Heart left ventricle (tissue), 16 donors: ENCODE results near the gene SEC14L6. TPM values are rescaled to one million over a fixed set of nuclear protein-coding genes. Genes with fewer than 3 reads are reported as not detected.

Experiments
- ATAC-seq, 4 donors: fragments of 200-7000 bp; cut with Tn5 transposase; one replicate each; pipeline ENCODE4 v1.9.1; 2020 to 2022; ENCODE audit warnings: moderate library complexity in 4 of 4, mild to moderate bottlenecking in 3 of 4, moderate number of reproducible peaks in 1 of 4
- DNase-seq, 5 donors: peaks; one replicate each; pipeline ENCODE4 v3.0.0-alpha.2; 2020
- H3K27ac ChIP-seq, 12 donors: fragments of 200-600 bp; sonication (generic) in 4 of 12; one replicate each; pipeline versions ENCODE4 v1.5.0 to v1.8.0; 2016 to 2022; ENCODE audit warnings: mild to moderate bottlenecking in 2 of 12
- H3K27me3 ChIP-seq, 9 donors: fragments of 200-600 bp; sonication (generic) in 2 of 9; one replicate each; pipeline versions ENCODE4 v1.5.1 to v1.8.0; 2016 to 2022; ENCODE audit warnings: mild to moderate bottlenecking in 3 of 9
- H3K36me3 ChIP-seq, 9 donors: fragments of 200-600 bp; sonication (generic) in 2 of 9; one replicate each; pipeline versions ENCODE4 v1.5.0 to v1.8.0; 2018 to 2022; ENCODE audit warnings: mild to moderate bottlenecking in 2 of 9
- H3K4me1 ChIP-seq, 12 donors: fragments of 200-600 bp; sonication (generic) in 4 of 12; one replicate each; pipeline versions ENCODE4 v1.5.0 to v1.8.0; 2016 to 2022; ENCODE audit warnings: mild to moderate bottlenecking in 3 of 12
- H3K4me3 ChIP-seq, 12 donors: fragments of 200-600 bp; sonication (generic) in 4 of 12; one replicate each; pipeline versions ENCODE4 v1.5.0 to v1.8.0; 2017 to 2022; ENCODE audit warnings: mild to moderate bottlenecking in 9 of 12, moderate library complexity in 4 of 12
- H3K9me3 ChIP-seq, 12 donors: fragments of 200-600 bp; sonication (generic) in 4 of 12; one replicate each; pipeline versions ENCODE4 v1.5.0 to v1.8.0; 2016 to 2022; ENCODE audit warnings: mild to moderate bottlenecking in 1 of 12
- CTCF ChIP-seq, 12 donors: fragments of 200-600 bp; sonication (generic) in 4 of 12; IDR thresholded peaks; one replicate each; pipeline versions ENCODE4 v1.5.0 to v1.8.0; 2018 to 2022; ENCODE audit warnings: antibody characterized with exemption in 12 of 12, mild to moderate bottlenecking in 5 of 12
- POLR2A ChIP-seq, 2 donors: fragments of 450-650 bp; IDR thresholded peaks; one replicate each; pipeline ENCODE4 v1.6.1; 2017; ENCODE audit warnings: antibody characterized with exemption in 2 of 2, mild to moderate bottlenecking in 2 of 2, moderate library complexity in 2 of 2
- WGBS, 4 donors: extraction: QIAGEN DNeasy Blood & Tissue Kit in 2 of 4; methylation state at CpG; one replicate each; pipeline versions ENCODE4 v1.1.5 to v1.1.7; 2013 to 2018; 5-methylcytosine and 5-hydroxymethylcytosine counted together
- intact Hi-C, 10 donors: fragments of 100-400 bp; cut with DNase I; formaldehyde crosslinking; loops; one replicate each; pipeline versions ENCODE4 v1.11.1 to v1.14.2; 2022
- polyA plus RNA-seq, 2 donors: library from polyadenylated mRNA; stranded (reverse); fragments of 200-250 nt; gene quantifications; one replicate each; pipeline ENCODE4 v1.2.3, GENCODE V29; 2013
- total RNA-seq, 9 donors: library from RNA; depleted of rRNA in 2 of 9; stranded (reverse); fragments of >200 nt in 2 of 9; fragmentation: NEBNext Ultra II Directional in 3 of 9; extraction: Animal tissue kit (Norgen Biotek cat#: 25700) in 3 of 9; gene quantifications; one replicate each; pipeline versions ENCODE4 v1.1.0 to v1.2.4, GENCODE V29; 2016 to 2023
- donor health status: ischemic (EF 13 %, LVEDD 7.1; RV severe dilation, severe dysfunction).
- donor health status: healthy with polysubstance abuse.
- donor health status: DM: no; HTN: yes; CAD: no.
- donor health status: DM: no; HTN: no; CAD: no.
- donor health status: ischemic (EF 25% LVEDD 6.9; RV normal size, moderate dysfunction).
- donor health status: ischemic (EF 25% LVEDD 5.7; RV mildly dilated, moderate dysfunction).
- donor health status: healthy.
- donor health status: DM: yes; HTN: yes; CAD: no.
- donor health status: ischemic (EF 35%, LVEDD 5.7; RV mildly dilated, moderate dysfunction).
- donor health status: nonischemic (EF 11% LVEDD 7.7; RV severe dilation, severe dysfunction).
- donor health status: DM: yes; HTN: yes; CAD: no.
- donor health status: PGD.
- donor health status: ischemic (EF 29% LVEDD 5.4; RV normal size, mild dysfunction).
- donor health status: nonischemic (EF 23%, LVEDD 6.1; RV moderate dilation, normal function).

SEC14L6 gene
- total and polyA plus RNA-seq, 11 donors = 0.03 to 2.8 (median 0.16) TPM; not detected in 8

GRCh38 chr22:30557243-30557642 is 10.7 kb upstream of the SEC14L6 start:
- no peaks in the 10 kb centered on the region for H3K4me1 ChIP-seq

GRCh38 chr22:30556388-30556787 is 9.8 kb upstream of the SEC14L6 start:
- no peaks in the 10 kb centered on the region for H3K36me3 ChIP-seq
- H3K4me3 ChIP-seq = no peak overlapping the region
- H3K9me3 ChIP-seq = no peaks in the 10 kb centered on the region
- H3K27ac ChIP-seq = no peak overlapping the region
- 66 to 73% (median 71%) methylated on average over 6 of the region's 6 CpGs for WGBS, 4 donors
- no peaks in the 10 kb centered on the region for H3K27me3 ChIP-seq
- TF ChIP-seq POLR2A (IDR thresholded peaks at IDR 0.05) = no peak
- TF ChIP-seq CTCF (IDR thresholded peaks at IDR 0.05) = no peak
- DNase-seq = no peak
- no peaks in the 10 kb centered on the region for H3K4me1 ChIP-seq
- ATAC-seq = no peak
- intact Hi-C loops = no loop called here

More at GRCh38 chr22:30557243-30557642, 10.7 kb upstream of the SEC14L6 start:
- intact Hi-C loops = no loop called here
- no peak for ATAC-seq
- H3K9me3 ChIP-seq = no peaks in the 10 kb centered on the region
- no peaks in the 10 kb centered on the region for H3K36me3 ChIP-seq
- whole genome bisulfite sequencing, 4 donors = 66 to 76% (median 74%) methylated on average over 4 to 8 of the region's 8 CpGs
- no peak for DNase-seq
- no peak overlapping the region for H3K27ac ChIP-seq
- TF ChIP-seq POLR2A (IDR thresholded peaks at IDR 0.05) (no peak), CTCF (IDR thresholded peaks at IDR 0.05) (no peak)
- no peak overlapping the region for H3K4me3 ChIP-seq
- H3K27me3 ChIP-seq = no peaks in the 10 kb centered on the region

GRCh38 chr22:30555282-30556210 is 9.0 kb upstream of the SEC14L6 start:
- H3K4me3 ChIP-seq = no peak overlapping the region
- WGBS, 4 donors = 93 to 94% (median 93%) methylated on average over 73 of the region's 73 CpGs
- peaks cover 0 to 5% (median 0%) of the 10 kb centered on the region in 9 donors for H3K27me3 ChIP-seq
- H3K9me3 ChIP-seq = no peaks in the 10 kb centered on the region
- ATAC-seq = no peak
- TF ChIP-seq POLR2A (IDR thresholded peaks at IDR 0.05) (no peak), CTCF (IDR thresholded peaks at IDR 0.05) (no peak)
- H3K27ac ChIP-seq = no peak overlapping the region
- H3K4me1 ChIP-seq = no peaks in the 10 kb centered on the region
- no peak for DNase-seq
- intact Hi-C loops = no loop called here
- H3K36me3 ChIP-seq = no peaks in the 10 kb centered on the region

GRCh38 chr22:30553971-30554370 is 7.4 kb upstream of the SEC14L6 start:
- H3K4me3 ChIP-seq = no peak overlapping the region
- no peaks in the 10 kb centered on the region for H3K4me1 ChIP-seq
- no peak for ATAC-seq
- no peak for TF ChIP-seq CTCF (IDR thresholded peaks at IDR 0.05)
- TF ChIP-seq POLR2A (IDR thresholded peaks at IDR 0.05) = no peak
- peaks cover 0 to 5% (median 0%) of the 10 kb centered on the region in 9 donors for H3K27me3 ChIP-seq
- no peaks in the 10 kb centered on the region for H3K36me3 ChIP-seq
- 75 to 88% (median 81%) methylated on average over 7 of the region's 7 CpGs for WGBS, 4 donors
- H3K27ac ChIP-seq = no peak overlapping the region
- intact Hi-C loops = no loop called here
- no peak for DNase-seq
- no peaks in the 10 kb centered on the region for H3K9me3 ChIP-seq
